Bronchial epithelial cell (primary cell): ENCODE results near the gene KIT. TPM values are rescaled to one million over a fixed set of nuclear protein-coding genes. Genes with fewer than 3 reads are reported as not detected.

ENCODE experiments used
- DNase-seq: peaks from one replicate; pipeline ENCODE4 v3.0.0-alpha.2; 2010; ENCODE audit warnings: low read depth
- FAIRE-seq: peaks from 2 replicates; lab custom pipeline; 2011; peaks lifted over from hg19 to GRCh38; lab: Jason Lieb, UNC
- H3K27me3 ChIP-seq: 2 replicates; pipeline ENCODE4 v1.5.1; 2011; ENCODE audit warnings: low read length; ENCODE audit not compliant: control insufficient read depth, insufficient read depth
- H3K36me3 ChIP-seq: 2 replicates; pipeline ENCODE4 v1.5.1; 2011; ENCODE audit warnings: low read length; ENCODE audit not compliant: control insufficient read depth, insufficient read depth
- H3K4me3 ChIP-seq: 2 replicates; pipeline ENCODE4 v1.5.1; 2011; ENCODE audit warnings: mild to moderate bottlenecking, low read depth, low read length, control low read depth
- total RNA-seq: library from RNA; depleted of rRNA; stranded (reverse); fragments of >200 nt; gene quantifications from 2 replicates; pipeline ENCODE4 v1.2.1, GENCODE V29; 2014
- TF ChIP-seq, protein P1 (sequence below): IDR thresholded peaks from 2 replicates; pipeline ENCODE4 v1.5.1; 2011; ENCODE audit warnings: mild to moderate bottlenecking, moderate library complexity, low read length, control low read depth, inconsistent platforms; ENCODE audit not compliant: insufficient read depth, severe bottlenecking

Gene KIT
- total RNA-seq = under 0.01 TPM in 1 of 2 replicates, not detected in the other

DNA sequence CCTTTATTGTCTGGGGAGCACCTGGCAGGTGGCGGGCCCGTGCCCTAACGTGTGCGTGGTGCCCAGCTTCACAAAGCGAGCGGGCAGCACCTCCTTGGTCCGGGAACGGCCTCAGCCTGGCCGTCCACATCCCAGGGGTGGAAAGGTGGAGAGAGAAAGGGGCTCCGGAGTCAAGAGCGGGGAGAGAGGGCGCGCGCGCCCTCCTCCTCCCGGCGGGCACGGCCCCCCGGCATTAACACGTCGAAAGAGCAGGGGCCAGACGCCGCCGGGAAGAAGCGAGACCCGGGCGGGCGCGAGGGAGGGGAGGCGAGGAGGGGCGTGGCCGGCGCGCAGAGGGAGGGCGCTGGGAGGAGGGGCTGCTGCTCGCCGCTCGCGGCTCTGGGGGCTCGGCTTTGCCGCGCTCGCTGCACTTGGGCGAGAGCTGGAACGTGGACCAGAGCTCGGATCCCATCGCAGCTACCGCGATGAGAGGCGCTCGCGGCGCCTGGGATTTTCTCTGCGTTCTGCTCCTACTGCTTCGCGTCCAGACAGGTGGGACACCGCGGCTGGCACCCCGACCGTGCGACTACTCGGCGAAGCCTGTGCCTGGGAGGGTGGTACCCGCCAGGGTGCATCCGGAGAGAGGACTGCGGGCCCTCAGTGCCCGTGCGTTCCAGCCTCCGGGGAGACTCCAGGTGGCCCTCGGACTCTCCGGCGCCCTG, at the start of gene KIT:
Gene KIT (plus strand): TSS at position 407 of the 701 bp plus-strand sequence. CDS start 58 bp downstream, at position 465.
- DNase-seq (no peak), FAIRE-seq (no peak)
- Histone ChIP-seq H3K36me3 (no peaks in the 10 kb centered on the region), H3K27me3 (peaks cover 36% of the 10 kb centered on the region), H3K4me3 (peak within 1 kb of the TSS; percentile 25)
- TF ChIP-seq, protein P1, sequence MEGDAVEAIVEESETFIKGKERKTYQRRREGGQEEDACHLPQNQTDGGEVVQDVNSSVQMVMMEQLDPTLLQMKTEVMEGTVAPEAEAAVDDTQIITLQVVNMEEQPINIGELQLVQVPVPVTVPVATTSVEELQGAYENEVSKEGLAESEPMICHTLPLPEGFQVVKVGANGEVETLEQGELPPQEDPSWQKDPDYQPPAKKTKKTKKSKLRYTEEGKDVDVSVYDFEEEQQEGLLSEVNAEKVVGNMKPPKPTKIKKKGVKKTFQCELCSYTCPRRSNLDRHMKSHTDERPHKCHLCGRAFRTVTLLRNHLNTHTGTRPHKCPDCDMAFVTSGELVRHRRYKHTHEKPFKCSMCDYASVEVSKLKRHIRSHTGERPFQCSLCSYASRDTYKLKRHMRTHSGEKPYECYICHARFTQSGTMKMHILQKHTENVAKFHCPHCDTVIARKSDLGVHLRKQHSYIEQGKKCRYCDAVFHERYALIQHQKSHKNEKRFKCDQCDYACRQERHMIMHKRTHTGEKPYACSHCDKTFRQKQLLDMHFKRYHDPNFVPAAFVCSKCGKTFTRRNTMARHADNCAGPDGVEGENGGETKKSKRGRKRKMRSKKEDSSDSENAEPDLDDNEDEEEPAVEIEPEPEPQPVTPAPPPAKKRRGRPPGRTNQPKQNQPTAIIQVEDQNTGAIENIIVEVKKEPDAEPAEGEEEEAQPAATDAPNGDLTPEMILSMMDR = no peak

DNA sequence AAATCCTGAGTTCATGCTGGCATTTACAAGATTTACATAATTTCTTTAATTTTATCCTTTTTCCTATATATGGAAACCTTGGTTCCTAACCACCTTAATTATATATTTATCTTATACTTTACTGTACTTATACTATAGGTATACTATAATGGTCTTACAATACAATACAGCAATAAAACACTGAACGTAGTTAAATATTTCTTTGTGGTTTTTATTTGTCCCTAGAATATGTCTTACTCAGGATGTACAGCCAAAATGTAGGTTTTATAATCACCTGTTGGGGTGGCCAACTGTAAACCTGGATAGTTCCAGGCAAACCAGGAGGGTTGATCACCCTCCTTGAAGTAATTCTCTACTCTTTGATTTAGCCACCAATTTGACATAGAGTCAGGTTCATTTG, 48.4 kb upstream of the KIT start:
- Histone ChIP-seq H3K4me3 (no peak overlapping the region), H3K36me3 (no peaks in the 10 kb centered on the region), H3K27me3 (no peaks in the 10 kb centered on the region)
- FAIRE-seq (no peak), DNase-seq (no peak)
- TF ChIP-seq, protein P1 = no peak

DNA sequence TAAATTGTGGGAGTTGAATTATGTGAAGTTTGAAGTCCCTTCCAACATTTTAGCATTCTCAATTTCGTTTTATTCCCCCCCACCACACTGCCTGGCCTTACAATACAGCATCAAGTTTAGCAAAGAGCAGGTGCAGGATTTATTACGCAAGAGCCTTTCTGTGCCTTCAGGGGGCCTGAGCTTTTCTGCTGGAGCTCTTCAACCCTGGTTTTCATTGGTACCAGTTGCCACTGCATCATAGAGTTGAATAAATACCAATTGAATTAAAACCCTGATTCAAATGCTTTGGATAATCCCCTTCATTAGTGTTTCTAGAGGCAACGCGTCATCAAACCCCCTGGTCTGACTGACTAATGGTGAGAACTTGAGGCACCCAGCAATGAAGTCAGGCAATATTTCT, 43.6 kb upstream of the KIT start:
- H3K36me3 ChIP-seq = no peaks in the 10 kb centered on the region
- no peak overlapping the region for H3K4me3 ChIP-seq
- no peak for DNase-seq
- TF ChIP-seq, protein P1 = no peak
- FAIRE-seq = no peak
- H3K27me3 ChIP-seq = no peaks in the 10 kb centered on the region

DNA sequence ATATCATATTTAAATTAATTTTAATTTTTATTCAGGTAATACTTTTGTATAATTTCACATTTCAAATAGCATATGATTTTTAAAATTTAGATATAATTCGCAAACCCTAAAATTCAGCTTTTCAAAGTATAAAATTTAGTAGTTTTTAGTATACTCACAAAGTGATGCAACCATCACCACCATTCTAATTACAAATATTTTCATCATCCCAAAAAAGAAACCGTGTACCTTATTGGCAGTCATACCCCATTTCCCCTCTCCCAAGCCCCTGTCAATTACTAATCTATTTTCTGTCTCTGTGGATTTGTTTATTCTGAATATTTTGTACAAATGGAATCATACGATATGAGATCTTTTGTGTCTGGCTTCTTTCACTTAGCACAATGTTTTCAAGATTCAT, 37.0 kb upstream of the KIT start:
- Histone ChIP-seq H3K36me3 (no peaks in the 10 kb centered on the region), H3K27me3 (no peaks in the 10 kb centered on the region), H3K4me3 (no peak overlapping the region)
- FAIRE-seq (no peak), DNase-seq (no peak)
- TF ChIP-seq, protein P1 = no peak

DNA sequence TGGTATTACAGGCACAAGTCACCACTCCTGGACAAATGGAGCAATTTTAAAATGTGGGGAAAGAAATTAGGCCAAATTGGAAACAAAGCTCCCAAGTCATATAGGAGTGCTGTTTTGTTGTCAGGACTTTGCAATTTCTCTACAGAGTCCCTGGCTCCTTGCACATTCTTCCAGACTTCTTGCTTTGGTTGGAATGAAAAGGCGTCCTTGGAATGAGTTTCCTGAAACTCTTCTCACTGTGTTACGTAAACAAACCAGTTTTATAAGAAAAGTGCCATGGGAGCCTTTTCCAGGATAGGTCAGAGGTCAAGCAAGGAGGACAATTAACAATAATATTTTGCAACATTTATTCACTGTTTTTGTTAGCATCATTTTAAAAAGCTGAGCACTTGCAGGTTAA, 32.4 kb upstream of the KIT start:
- DNase-seq (no peak), FAIRE-seq (no peak)
- H3K27me3 ChIP-seq = no peaks in the 10 kb centered on the region
- H3K4me3 ChIP-seq = no peak overlapping the region
- TF ChIP-seq, protein P1 = no peak
- no peaks in the 10 kb centered on the region for H3K36me3 ChIP-seq

DNA sequence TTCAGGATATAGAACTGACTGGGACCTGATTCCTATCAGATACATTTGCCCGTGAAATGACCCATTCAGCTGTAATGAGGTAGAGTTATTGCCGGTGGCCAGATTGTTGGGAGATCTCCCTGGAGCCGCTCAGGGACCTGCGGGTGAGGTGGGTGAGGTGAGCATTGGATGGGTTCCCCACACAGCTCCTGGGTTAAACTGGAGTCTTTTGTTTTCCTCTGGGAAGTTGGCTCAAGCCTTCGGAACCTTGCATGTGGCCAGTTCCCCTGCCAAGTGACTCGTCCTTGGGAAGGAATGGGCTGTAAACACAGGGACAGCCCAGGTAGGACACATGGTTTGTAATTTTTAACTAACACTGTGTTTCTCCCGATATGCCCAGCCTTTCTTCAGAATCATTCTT, 31.6 kb upstream of the KIT start:
- TF ChIP-seq, protein P1 = no peak
- FAIRE-seq (no peak), DNase-seq (no peak)
- no peak overlapping the region for H3K4me3 ChIP-seq
- H3K36me3 ChIP-seq = no peaks in the 10 kb centered on the region
- no peaks in the 10 kb centered on the region for H3K27me3 ChIP-seq
